GM21717 (cell line): Measurements from ENCODE around the gene DOP1A.

Experiments used
- ATAC-seq: cut with Tn5 transposase; IDR thresholded peaks from one replicate; pipeline ENCODE4 v1.9.1; 2021; ENCODE audit warnings: mild to moderate bottlenecking, moderate library complexity; ENCODE audit not compliant: unreplicated experiment

Gene DOP1A

GRCh38 chr6:83193747-83194566, 126.5 kb downstream of the DOP1A start:
- peak; percentile 36 for ATAC-seq

GRCh38 chr6:83198486-83199172, 131.2 kb downstream of the DOP1A start:
- no peak for ATAC-seq

GRCh38 chr6:83199173-83199862, 131.8 kb downstream of the DOP1A start:
- no peak for ATAC-seq

- no peak for ATAC-seq
Observed at GRCh38 chr6:83199863-83200225, 132.4 kb downstream of the DOP1A start.

GRCh38 chr6:83202031-83202430, 134.6 kb downstream of the DOP1A start:
- no peak for ATAC-seq

- peak; percentile 100 for ATAC-seq
Observed at GRCh38 chr6:83215131-83216047, 147.9 kb downstream of the DOP1A start.

- ATAC-seq: no peak
Observed at GRCh38 chr6:83216806-83217205, 149.3 kb downstream of the DOP1A start.
